Activated T-cell treated with anti-CD3 and anti-CD28 coated beads, Interleukin-2, amount 50 U/mL, for 48 hours (primary cell): Measurements from ENCODE around the gene PTER.
A peak's percentile ranks its signal among the peaks of the same experiment; 100 is the strongest.

Source experiments
- DNase-seq, 2 experiments: peaks; one replicate each; pipeline ENCODE4 v3.0.0-alpha.2; 2020

The PTER gene

DNA sequence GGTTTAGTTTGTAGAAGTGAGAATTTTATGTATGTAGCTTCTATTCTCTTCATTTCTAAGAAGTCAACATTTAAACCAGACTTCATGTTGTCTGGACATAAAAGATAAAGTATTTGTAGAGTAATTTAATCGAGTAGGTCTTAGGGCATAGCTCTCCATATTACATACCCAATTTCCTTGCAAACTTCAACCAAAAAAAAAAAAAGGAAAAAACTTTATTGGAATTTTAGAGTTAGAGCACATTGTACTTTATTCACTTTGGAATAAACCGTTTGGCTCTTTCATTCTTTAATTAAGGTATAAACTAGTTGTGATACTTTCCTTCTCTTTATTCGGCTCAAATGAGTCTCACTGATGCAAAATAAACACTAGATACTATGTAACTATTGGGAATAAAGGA lies 36.0 kb downstream of the PTER start:
- no peak for DNase-seq

GRCh38 chr10:16477757-16478156 lies 40.9 kb downstream of the PTER start:
- DNase-seq = no peak

- no peak for DNase-seq
Observed at GRCh38 chr10:16478801-16479200, 42.0 kb downstream of the PTER start.

DNA sequence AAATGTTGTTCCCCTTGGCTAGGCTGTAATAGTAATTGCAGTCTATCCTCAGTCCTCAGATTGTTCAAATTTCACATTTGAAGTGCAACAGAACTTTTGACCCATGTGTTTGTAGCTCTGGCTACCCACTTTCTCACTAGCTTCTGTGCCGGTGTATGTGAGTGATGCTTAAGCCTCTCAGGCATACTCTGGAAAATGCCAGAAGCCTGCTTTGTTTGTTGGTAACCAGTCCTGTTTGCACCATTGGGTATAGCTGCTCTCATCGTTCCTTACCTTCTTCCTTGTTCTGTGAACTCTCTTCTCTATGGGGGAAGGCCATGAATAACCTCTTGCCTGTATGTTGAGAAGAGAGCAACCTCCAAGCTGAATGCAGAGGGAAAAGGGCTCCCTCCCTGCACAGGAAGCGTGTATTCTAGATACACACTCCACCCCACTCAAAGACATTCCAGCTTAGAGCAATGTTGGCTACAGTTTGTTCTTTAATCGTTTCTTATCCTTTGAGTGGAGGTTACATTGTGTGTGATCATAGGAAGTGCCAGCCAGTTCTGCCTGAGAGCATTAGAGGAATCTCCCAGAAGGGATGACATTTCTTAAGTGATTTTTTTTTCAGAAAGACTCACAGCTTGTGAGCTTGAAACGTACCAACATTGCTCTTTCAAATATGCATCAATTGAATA lies 44.4 kb downstream of the PTER start:
- DNase-seq = no peak

- no peak for DNase-seq
Observed at GRCh38 chr10:16483241-16483917, 46.6 kb downstream of the PTER start.

GRCh38 chr10:16490511-16490910 lies 53.7 kb downstream of the PTER start:
- no peak for DNase-seq

GRCh38 chr10:16491933-16492332 lies 55.1 kb downstream of the PTER start:
- no peak for DNase-seq

DNA sequence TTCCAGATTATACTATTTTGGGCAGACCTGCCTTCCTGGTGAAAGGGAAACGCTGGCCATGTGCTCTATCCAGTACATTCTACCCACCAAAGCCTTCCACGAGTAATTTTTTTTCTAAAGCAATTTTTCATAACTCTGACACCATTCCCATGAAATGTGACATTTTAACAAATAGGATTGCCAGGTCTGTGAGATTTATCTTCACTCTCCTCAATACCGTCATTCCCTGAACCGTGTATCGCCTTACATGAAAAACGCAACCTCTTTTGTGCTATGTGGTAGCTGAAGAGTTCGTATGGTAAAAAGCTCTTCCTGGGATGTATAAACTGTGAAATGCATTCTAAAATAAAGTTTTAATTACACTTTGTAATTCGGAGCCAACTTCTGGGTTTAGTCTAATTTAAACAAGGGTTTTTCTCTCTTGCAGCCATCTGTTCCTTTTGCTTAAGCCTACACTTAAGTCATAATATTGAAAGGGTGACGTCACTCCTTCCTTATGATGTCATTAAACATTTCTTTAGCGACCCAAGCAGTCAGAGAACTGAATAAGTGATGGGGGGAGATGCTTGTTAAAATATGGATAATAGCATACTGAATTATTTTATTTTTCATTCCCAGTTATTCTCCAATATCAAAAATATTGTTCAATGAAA lies 57.2 kb downstream of the PTER start:
- no peak for DNase-seq

- DNase-seq = no peak
Observed at GRCh38 chr10:16497911-16498310, 61.1 kb downstream of the PTER start.

DNA sequence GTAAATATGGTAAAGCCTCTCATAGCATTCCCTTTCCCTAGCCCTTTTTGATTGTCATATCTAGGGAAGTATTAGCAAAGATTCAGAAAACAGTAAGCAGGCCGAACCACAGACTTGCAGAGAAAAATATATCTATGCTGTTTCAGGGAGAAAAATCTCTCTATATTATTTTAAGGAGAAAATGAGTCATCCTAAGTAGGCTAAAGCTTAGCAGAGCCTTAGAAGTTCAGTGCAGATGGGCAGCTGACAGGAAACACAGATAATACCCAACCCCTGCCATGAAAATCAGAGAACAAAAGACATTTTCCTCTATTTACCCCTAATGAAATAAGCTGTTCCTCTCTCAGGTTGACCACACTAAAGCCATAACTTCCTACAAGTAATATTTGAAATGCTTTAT lies 68.4 kb downstream of the PTER start:
- no peak for DNase-seq

DNA sequence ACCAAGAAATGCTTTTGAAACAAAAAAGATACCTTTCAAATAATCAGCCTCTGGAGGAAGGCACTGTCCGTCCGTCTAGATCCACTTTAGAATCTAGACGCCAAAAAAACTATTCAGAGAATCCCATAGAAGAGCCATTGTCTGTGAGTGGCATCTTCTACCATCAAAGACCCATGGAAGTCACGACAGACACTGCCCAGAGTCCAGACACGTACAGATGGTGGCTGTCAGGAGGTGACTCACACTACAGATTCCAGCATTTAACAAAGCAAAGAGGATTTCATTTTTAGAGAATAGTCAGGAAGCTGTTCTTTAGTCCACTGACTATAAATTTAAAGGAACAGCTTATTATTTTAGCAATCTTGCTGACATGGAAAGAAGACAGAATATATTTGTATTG lies 73.2 kb downstream of the PTER start:
- no peak for DNase-seq

GRCh38 chr10:16510843-16511242 lies 74.0 kb downstream of the PTER start:
- no peak for DNase-seq

GRCh38 chr10:16518822-16519221 lies 82.0 kb downstream of the PTER start:
- DNase-seq = no peak

- DNase-seq = peak in 1 of 2 experiments; percentile 19
Observed at GRCh38 chr10:16519250-16519907, 82.6 kb downstream of the PTER start.

DNA sequence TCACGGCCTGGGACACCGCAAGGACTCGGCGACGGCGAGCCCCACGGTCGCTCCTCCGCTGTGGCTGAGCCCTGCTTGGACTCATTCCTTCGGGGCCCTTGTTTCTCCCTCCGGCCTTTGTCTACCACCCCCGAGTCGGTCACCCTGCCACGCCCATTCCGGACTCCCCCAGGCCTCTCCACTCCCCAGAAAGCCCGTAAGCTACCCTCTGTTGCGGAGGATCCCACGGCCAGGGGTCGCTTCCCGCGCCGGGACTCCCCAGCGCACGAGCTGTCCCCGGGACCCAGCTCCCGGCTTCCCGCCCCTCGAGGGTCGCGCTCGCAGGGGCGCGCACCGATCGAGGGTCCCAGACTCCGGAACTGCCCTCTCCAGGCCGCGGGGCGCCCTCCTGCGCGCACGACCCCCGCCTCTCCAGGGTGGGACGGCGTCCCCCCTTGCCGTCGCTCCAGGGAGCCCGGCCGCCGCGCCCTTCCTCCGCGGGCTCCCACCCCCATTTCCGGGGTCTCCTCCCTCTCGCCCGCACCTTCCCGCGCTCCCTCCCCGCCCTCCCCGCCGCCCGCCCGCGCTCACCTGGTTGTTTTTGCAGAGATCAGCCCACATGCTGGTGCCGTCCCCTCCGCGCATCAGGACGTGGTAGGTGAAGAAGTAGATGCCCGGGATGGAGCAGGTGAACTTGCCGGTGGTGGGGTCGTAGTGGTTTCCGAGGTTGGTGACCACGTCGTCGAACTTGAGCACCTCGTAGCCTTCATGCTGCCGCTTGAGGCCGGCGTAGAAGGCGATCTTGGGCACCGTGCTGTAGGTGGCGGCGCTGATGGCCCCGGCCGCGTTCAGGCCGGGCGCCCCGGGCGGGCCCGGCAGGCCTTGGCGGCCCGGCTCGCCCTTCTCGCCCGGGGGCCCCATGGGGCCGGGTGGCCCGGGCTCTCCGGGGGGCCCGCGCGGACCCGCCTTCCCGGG lies 83.4 kb downstream of the PTER start:
- DNase-seq = peak; percentile 27 to 38

DNA sequence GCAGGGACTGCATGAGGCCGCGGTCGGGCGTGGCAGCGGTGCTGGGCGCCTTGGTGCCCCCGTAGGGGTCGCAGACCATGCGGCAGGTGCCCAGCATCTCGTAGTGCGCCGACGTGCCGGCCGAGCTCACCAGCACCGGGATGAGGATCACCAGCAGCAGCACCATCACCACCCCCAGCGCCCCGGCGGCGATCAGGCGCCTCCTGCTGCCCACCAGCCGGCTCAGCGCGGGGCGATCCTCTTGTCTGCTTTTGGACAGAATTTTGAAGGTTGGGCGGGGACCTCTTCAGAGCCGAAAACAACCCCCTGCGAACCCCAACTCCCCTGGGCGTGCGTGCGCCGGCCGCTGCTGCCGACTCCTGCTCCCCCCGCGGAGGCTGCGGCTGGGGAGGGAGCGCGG lies 84.1 kb downstream of the PTER start:
- peak; percentile 53 to 67 for DNase-seq

DNA sequence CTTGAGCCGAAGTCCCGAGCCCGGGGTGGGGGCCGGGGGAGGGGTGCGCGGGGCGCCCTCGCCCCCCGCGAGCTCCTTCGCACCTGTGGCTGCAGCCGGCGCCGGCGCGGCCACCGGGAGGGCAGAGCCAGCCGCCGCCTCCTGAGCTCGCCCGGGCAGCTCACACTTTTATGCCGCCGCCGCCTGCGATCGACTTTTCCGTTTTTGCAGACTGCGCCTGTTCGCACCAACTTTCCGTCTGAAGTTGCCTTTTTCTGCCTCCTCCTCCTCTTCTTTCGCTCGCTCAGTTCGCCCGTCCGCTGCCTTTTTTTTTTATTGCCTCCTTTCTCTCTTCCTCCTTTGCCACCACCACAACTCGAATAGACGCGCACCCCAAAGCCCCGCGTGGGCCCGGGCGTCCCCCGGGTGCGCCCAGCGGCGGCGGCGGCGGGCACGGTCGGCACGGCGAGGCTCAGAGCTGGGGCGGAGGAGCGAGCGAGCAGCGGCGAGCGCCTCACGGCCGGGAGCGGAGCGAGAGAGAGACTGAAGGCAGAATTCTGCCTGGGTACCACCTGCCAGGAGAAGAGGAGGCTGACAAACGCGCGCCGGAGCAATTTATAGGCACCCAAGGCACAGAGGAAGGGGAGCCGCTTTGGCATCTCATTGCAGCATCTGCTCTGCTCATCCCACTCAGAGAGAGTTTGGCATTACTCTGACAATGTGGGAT lies 84.7 kb downstream of the PTER start, which contains the start of gene C1QL3:
Gene C1QL3 (minus strand): TSS at position 569 of the 706 bp plus-strand sequence. CDS start 814 bp downstream, outside the sequence.
- peak; percentile 35 to 43 for DNase-seq

GRCh38 chr10:16527452-16527851 lies 90.6 kb downstream of the PTER start:
- DNase-seq = no peak

DNA sequence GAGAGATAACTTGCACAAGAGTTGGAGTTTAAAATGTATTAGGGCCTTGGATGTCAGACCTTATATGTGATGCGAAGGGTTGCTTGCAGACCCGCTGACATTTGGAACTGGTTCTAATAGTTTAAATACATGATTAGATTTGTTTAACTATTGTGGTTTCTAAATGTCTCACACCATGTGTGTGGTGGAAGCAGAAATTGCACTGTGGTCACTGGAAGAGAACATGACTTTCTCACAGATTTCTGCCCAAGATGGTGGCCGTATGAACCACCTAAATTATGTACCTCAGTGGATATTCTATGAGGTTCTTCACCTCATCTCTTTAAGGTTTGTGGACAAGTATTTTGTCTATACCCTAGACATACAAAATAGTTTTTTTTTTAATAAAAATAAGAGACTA lies 93.0 kb downstream of the PTER start:
- DNase-seq = no peak

- DNase-seq = no peak
Observed at GRCh38 chr10:16536155-16536554, 99.3 kb downstream of the PTER start.

- DNase-seq = no peak
Observed at GRCh38 chr10:16544099-16544498, 107.3 kb downstream of the PTER start.

- DNase-seq = no peak
Observed at GRCh38 chr10:16544591-16544990, 107.8 kb downstream of the PTER start.
